H9 (cell line): Measurements from ENCODE around the gene MTCL1. TPM values are rescaled to one million over a fixed set of nuclear protein-coding genes. Genes with fewer than 3 reads are reported as not detected.

ENCODE experiments used
- DNase-seq: peaks from one replicate; pipeline ENCODE4 v3.0.0-alpha.2; 2017
- H2AFZ ChIP-seq: one replicate; pipeline ENCODE4 v1.6.1; 2013; ENCODE audit warnings: mild to moderate bottlenecking, low read length, control low read depth, moderate library complexity
- H2AK5ac ChIP-seq: 2 replicates; pipeline ENCODE4 v1.6.1; 2013; ENCODE audit warnings: low read length, control low read depth, mixed read lengths; ENCODE audit not compliant: insufficient read length
- H2BK120ac ChIP-seq: one replicate; pipeline ENCODE4 v1.6.1; 2013; ENCODE audit warnings: low read depth, mild to moderate bottlenecking, low read length, control low read depth, inconsistent platforms; ENCODE audit not compliant: poor library complexity, severe bottlenecking
- H2BK12ac ChIP-seq: 2 replicates; pipeline ENCODE4 v1.6.1; 2013; ENCODE audit warnings: low read length, control low read depth, mixed read lengths, low read depth; ENCODE audit not compliant: insufficient read length
- H2BK15ac ChIP-seq: 2 replicates; pipeline ENCODE4 v1.6.1; 2013; ENCODE audit warnings: low read depth, low read length, control low read depth
- H2BK20ac ChIP-seq: one replicate; pipeline ENCODE4 v1.6.1; 2013; ENCODE audit warnings: low read depth, mild to moderate bottlenecking, low read length, control low read depth, inconsistent platforms; ENCODE audit not compliant: poor library complexity, severe bottlenecking
- H2BK5ac ChIP-seq: 2 replicates; pipeline ENCODE4 v1.6.1; 2013; ENCODE audit warnings: low read length, control low read depth, mixed read lengths; ENCODE audit not compliant: insufficient read length
- H3K14ac ChIP-seq: 2 replicates; pipeline ENCODE4 v1.6.1; 2013; ENCODE audit warnings: low read length, control low read depth; ENCODE audit not compliant: insufficient read depth
- H3K18ac ChIP-seq: 2 replicates; pipeline ENCODE4 v1.6.1; 2013; ENCODE audit warnings: low read depth, mild to moderate bottlenecking, mixed read lengths, low read length, control low read depth; ENCODE audit not compliant: insufficient read length
- H3K23ac ChIP-seq: 2 replicates; pipeline ENCODE4 v1.6.1; 2013; ENCODE audit warnings: low read length, control low read depth, mixed read lengths, low read depth; ENCODE audit not compliant: insufficient read length
- H3K23me2 ChIP-seq: 2 replicates; pipeline ENCODE4 v1.6.1; 2013; ENCODE audit warnings: low read depth, mild to moderate bottlenecking, mixed read lengths, low read length, control low read depth; ENCODE audit not compliant: insufficient read length, poor library complexity, severe bottlenecking
- H3K27ac ChIP-seq: 2 replicates; pipeline ENCODE4 v1.5.1; 2013; ENCODE audit warnings: low read length, control low read depth, mixed read lengths, low read depth; ENCODE audit not compliant: insufficient read length
- H3K27me3 ChIP-seq: 2 replicates; pipeline ENCODE4 v1.6.1; 2013; ENCODE audit warnings: low read length, control low read depth, inconsistent platforms; ENCODE audit not compliant: insufficient read depth
- H3K4ac ChIP-seq: 2 replicates; pipeline ENCODE4 v1.6.1; 2013; ENCODE audit warnings: low read depth, mild to moderate bottlenecking, control low read depth, inconsistent platforms, low read length, moderate library complexity
- H3K4me1 ChIP-seq: 2 replicates; pipeline ENCODE4 v1.6.1; 2013; ENCODE audit warnings: low read length, control low read depth, inconsistent platforms; ENCODE audit not compliant: insufficient read depth
- H3K4me2 ChIP-seq: 2 replicates; pipeline ENCODE4 v1.6.1; 2013; ENCODE audit warnings: low read length, control low read depth, mixed read lengths; ENCODE audit not compliant: insufficient read length, insufficient read depth
- H3K56ac ChIP-seq: 2 replicates; pipeline ENCODE4 v1.6.1; 2013; ENCODE audit warnings: low read depth, mild to moderate bottlenecking, mixed read lengths, low read length, control low read depth; ENCODE audit not compliant: insufficient read length
- H3K79me1 ChIP-seq: 2 replicates; pipeline ENCODE4 v1.6.1; 2013; ENCODE audit warnings: low read depth, mild to moderate bottlenecking, moderate library complexity, low read length, control low read depth, inconsistent platforms; ENCODE audit not compliant: insufficient read depth, poor library complexity, severe bottlenecking
- H3K79me2 ChIP-seq: 2 replicates; pipeline ENCODE4 v1.6.1; 2013; ENCODE audit warnings: low read length, control low read depth, inconsistent platforms; ENCODE audit not compliant: insufficient read depth
- H3K9ac ChIP-seq: 2 replicates; pipeline ENCODE4 v1.6.1; 2013; ENCODE audit warnings: low read length, control low read depth, mixed read lengths; ENCODE audit not compliant: insufficient read length; ENCODE audit errors: extremely low read depth
- H3K9me3 ChIP-seq: one replicate; pipeline ENCODE4 v1.6.1; 2013; ENCODE audit warnings: low read depth, low read length, inconsistent platforms; ENCODE audit not compliant: control insufficient read depth
- H3T11ph ChIP-seq: one replicate; pipeline ENCODE4 v1.6.1; 2013; ENCODE audit warnings: mild to moderate bottlenecking, low read length, control low read depth, inconsistent platforms
- H4K20me1 ChIP-seq: one replicate; pipeline ENCODE4 v1.6.1; 2013; ENCODE audit not compliant: control insufficient read depth, insufficient read length, insufficient read depth
- H4K5ac ChIP-seq: 2 replicates; pipeline ENCODE4 v1.6.1; 2013; ENCODE audit warnings: low read depth, mild to moderate bottlenecking, mixed read lengths, low read length, control low read depth; ENCODE audit not compliant: insufficient read length
- H4K8ac ChIP-seq: replicated peaks from 2 replicates; pipeline ENCODE4 v1.6.1; 2013; ENCODE audit warnings: low read length, control low read depth, mixed read lengths, low read depth; ENCODE audit not compliant: insufficient read length
- H4K91ac ChIP-seq: 2 replicates; pipeline ENCODE4 v1.6.1; 2013; ENCODE audit warnings: low read depth, mild to moderate bottlenecking, moderate library complexity, mixed read lengths, low read length, control low read depth; ENCODE audit not compliant: insufficient read length
- H3K27ac Mint-ChIP-seq, 3 experiments: 2 replicates in 2 of 3; 3 replicates in 1 of 3; pipeline ENCODE4 v1.8.0; 2020 to 2021; ENCODE audit warnings: mixed read lengths in 3 of 3, mild to moderate bottlenecking in 1 of 3, moderate library complexity in 1 of 3
- H3K27me3 Mint-ChIP-seq: 2 replicates; pipeline ENCODE4 v1.8.0; 2021; ENCODE audit warnings: low read depth, mild to moderate bottlenecking, moderate library complexity, mixed read lengths
- H3K36me3 Mint-ChIP-seq, 3 experiments: 2 replicates in 2 of 3; 3 replicates in 1 of 3; pipeline ENCODE4 v1.8.0; 2020 to 2021; ENCODE audit warnings: low read depth in 3 of 3, mixed read lengths in 3 of 3; ENCODE audit not compliant: insufficient read depth in 1 of 3
- H3K4me1 Mint-ChIP-seq, 2 experiments: 2 replicates each; pipeline ENCODE4 v1.8.0; 2020; ENCODE audit warnings: mixed read lengths in 2 of 2
- H3K4me3 Mint-ChIP-seq, 2 experiments: 2 replicates in 1 of 2; 3 replicates in 1 of 2; pipeline ENCODE4 v1.8.0; 2020 to 2021; ENCODE audit warnings: mild to moderate bottlenecking in 2 of 2, mixed read lengths in 2 of 2, moderate library complexity in 1 of 2
- H3K9me3 Mint-ChIP-seq, 2 experiments: 2 replicates in 1 of 2; 3 replicates in 1 of 2; pipeline ENCODE4 v1.8.0; 2020; ENCODE audit warnings: mild to moderate bottlenecking in 2 of 2, mixed read lengths in 2 of 2, moderate library complexity in 1 of 2
- CTCF ChIP-seq: fragments of 200-600 bp; sonication (generic); conservative IDR thresholded peaks from 3 replicates; pipeline ENCODE4 v1.8.0; 2021; ENCODE audit warnings: antibody characterized with exemption, mild to moderate bottlenecking
- WGBS: extraction: QIAGEN DNeasy Blood & Tissue Kit; methylation state at CpG from one replicate; pipeline ENCODE4 v1.1.7; 2013; ENCODE audit warnings: missing lambda C conversion rate, low lambda C conversion rate, mixed read lengths; ENCODE audit not compliant: insufficient read length; ENCODE audit errors: extremely low coverage; 5-methylcytosine and 5-hydroxymethylcytosine counted together
- total RNA-seq: library from RNA; stranded (reverse); gene quantifications from 2 replicates; pipeline ENCODE4 v1.2.1, GENCODE V29; 2021

MTCL1 gene
- total RNA-seq, 1 experiment from 2014 or later, result 50.7 TPM

DNA sequence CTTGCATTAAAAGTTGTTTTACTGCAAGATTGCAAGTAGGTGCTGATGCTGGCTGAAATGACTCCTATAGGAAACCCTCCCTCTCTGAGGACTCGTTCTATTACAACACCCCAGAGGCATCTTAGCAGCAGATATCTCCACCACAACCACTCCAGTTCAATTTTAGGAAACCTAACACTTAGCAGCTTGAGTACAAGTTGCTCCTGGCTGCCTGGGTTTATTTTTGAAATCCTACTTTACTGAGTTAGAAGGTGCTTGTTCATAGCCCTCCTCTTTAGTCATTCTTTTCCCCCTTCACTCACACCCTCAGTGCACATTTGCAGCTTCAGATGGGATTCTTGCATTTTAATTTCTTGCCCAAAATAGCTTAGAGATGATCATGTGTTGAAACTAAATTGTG is 111.5 kb downstream of the MTCL1 start:
- Histone ChIP-seq H4K5ac (no peak overlapping the region), H2BK120ac (no peak overlapping the region), H3K14ac (no peak overlapping the region), H3K9ac (no peak overlapping the region), H2BK12ac (no peak overlapping the region), H3K79me1 (no peaks in the 10 kb centered on the region), H3K23me2 (no peaks in the 10 kb centered on the region), H2BK5ac (no peak overlapping the region), H2BK20ac (no peak overlapping the region), H3K18ac (no peak overlapping the region), H3K56ac (no peak overlapping the region), H2BK15ac (no peak overlapping the region), H3K9me3 (no peaks in the 10 kb centered on the region), H3K4ac (no peak overlapping the region), H4K91ac (no peak overlapping the region), H2AK5ac (no peak overlapping the region), H3K79me2 (no peaks in the 10 kb centered on the region), H3K4me1 (no peaks in the 10 kb centered on the region), H3T11ph (no peak overlapping the region), H3K27me3 (no peaks in the 10 kb centered on the region), H4K20me1 (no peaks in the 10 kb centered on the region), H3K4me2 (no peak overlapping the region), H3K23ac (no peak overlapping the region), H3K27ac (no peak overlapping the region), H2AFZ (no peak overlapping the region), H4K8ac (no peak overlapping the region)
- Mint-ChIP-seq H3K27me3 (no peaks in the 10 kb centered on the region), H3K4me1 (peaks cover 0 to 10% of the 10 kb centered on the region in 2 experiments; a peak in 3 of 4 replicates), H3K36me3 (peaks cover 38 to 75% (median 74%) of the 10 kb centered on the region in 3 experiments; a peak in 6 of 7 replicates), H3K4me3 (no peak overlapping the region), H3K27ac (0 out of 7 replicates have a peak overlapping the region, but pooled peaks of 1 of the 3 experiments have one; percentile 60), H3K9me3 (no peaks in the 10 kb centered on the region)
- no CpG with 5 or more reads among the region's 1 CpG for WGBS
- DNase-seq, result no peak
- no peak for TF ChIP-seq CTCF
